Measurements from ENCODE around the gene ERICH6B.

The ERICH6B gene

GRCh38 chr13:45598597-45598996, 16.9 kb downstream of the ERICH6B start:
- DNase-seq: no peak

- DNase-seq: no peak
Measured at GRCh38 chr13:45596800-45597475, 18.6 kb downstream of the ERICH6B start.

- DNase-seq: no peak
Measured at GRCh38 chr13:45595965-45596364, 19.6 kb downstream of the ERICH6B start.

- no peak for DNase-seq
Measured at GRCh38 chr13:45594764-45595163, 20.8 kb downstream of the ERICH6B start.

- DNase-seq: no peak
Measured at GRCh38 chr13:45594227-45594626, 21.3 kb downstream of the ERICH6B start.

GRCh38 chr13:45592758-45593157, 22.8 kb downstream of the ERICH6B start:
- DNase-seq: no peak

GRCh38 chr13:45590066-45590465, 25.5 kb downstream of the ERICH6B start:
- DNase-seq: no peak

GRCh38 chr13:45587897-45588296, 27.6 kb downstream of the ERICH6B start:
- no peak for DNase-seq

- no peak for DNase-seq
Measured at GRCh38 chr13:45584816-45585215, 30.7 kb downstream of the ERICH6B start.

- no peak for DNase-seq
Measured at GRCh38 chr13:45582408-45583076, 33.0 kb downstream of the ERICH6B start.

GRCh38 chr13:45576466-45576865, 39.1 kb downstream of the ERICH6B start:
- no peak for DNase-seq

- no peak for DNase-seq
Measured at GRCh38 chr13:45575830-45576180, 39.7 kb downstream of the ERICH6B start.

GRCh38 chr13:45575146-45575829, 40.3 kb downstream of the ERICH6B start:
- DNase-seq: no peak

GRCh38 chr13:45565331-45565730, 50.2 kb downstream of the ERICH6B start:
- no peak for DNase-seq

- no peak for DNase-seq
Measured at GRCh38 chr13:45564133-45564776, 51.3 kb downstream of the ERICH6B start.

GRCh38 chr13:45554604-45555109, 60.9 kb downstream of the ERICH6B start:
- DNase-seq: no peak

GRCh38 chr13:45548281-45548680, 67.3 kb downstream of the ERICH6B start:
- DNase-seq: no peak

GRCh38 chr13:45546410-45546765, 69.2 kb downstream of the ERICH6B start:
- DNase-seq: no peak

- DNase-seq: no peak
Measured at GRCh38 chr13:45545686-45546409, 69.7 kb downstream of the ERICH6B start.

- no peak for DNase-seq
Measured at GRCh38 chr13:45544520-45544919, 71.0 kb downstream of the ERICH6B start.

- DNase-seq: no peak
Measured at GRCh38 chr13:45542878-45543277, 72.7 kb downstream of the ERICH6B start.

GRCh38 chr13:45542391-45542790, 73.1 kb downstream of the ERICH6B start:
- DNase-seq: no peak

- DNase-seq: no peak
Measured at GRCh38 chr13:45541806-45542205, 73.7 kb downstream of the ERICH6B start.

All from NCI-H146 (cell line).